GM12801 (cell line): ENCODE measurements around the gene FUT6.

Experiments
- CTCF ChIP-seq: IDR thresholded peaks from one replicate; pipeline ENCODE4 v1.5.1; 2011; ENCODE audit warnings: control low read depth; ENCODE audit not compliant: insufficient read length; ENCODE audit errors: extremely low read depth

The FUT6 gene

DNA sequence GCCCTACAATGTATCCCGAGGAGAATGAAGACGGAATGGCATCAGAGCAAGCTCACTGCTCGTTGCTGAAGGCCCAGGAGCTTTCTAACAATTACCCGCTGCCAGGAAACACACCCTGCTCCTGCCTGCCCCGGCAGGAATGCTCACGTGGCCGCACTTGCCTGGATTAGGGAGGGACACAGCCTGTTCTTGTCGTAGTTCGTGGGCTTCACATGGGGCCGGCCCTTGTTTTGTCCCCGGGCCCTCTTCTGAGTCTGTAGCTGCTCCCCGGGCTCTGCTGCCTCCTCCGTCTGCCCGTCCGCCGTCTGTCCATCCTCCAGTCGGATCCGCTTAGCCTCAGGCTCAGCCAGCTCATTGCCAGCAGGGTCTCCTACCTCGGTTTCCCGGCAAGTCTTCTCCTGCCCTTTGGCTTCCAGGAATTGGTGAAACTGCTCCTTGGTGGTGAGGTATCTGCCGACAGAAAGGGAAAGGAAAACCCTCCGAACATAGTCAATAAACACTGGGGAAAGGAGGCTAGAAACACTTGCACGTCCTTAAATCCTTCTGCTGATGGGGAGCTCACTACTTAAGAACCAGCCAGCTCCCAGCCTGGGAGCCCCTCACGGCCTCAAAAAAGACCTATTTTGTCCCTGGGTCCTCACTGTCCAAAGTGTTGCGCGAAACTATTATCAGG is 49.5 kb downstream of the FUT6 start:
- TF ChIP-seq CTCF, result no peak

- no peak for TF ChIP-seq CTCF
These were observed 50.1 kb downstream of the FUT6 start for GRCh38 chr19:5789351-5789761.

DNA sequence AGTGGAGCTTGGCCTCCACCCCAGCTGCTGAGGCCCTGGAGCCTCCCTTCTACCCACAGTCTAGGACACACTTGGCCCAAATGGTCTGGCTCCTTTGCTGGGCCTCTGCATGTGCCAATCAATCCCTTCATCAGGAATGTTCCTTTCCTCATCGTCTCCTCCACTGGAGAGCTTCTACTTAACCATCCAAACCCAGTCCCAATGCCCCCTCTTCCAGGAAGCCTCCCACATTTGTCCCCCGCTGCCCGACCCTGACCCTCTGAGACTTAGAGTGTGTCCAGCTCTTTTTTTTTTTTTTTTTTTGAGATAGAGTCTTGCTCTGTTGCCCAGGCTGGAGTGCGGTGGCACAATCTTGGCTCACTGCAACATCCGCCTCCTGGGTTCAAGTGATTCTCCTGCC is 51.1 kb downstream of the FUT6 start:
- TF ChIP-seq CTCF, result no peak

- no peak for TF ChIP-seq CTCF
These were observed 51.9 kb downstream of the FUT6 start for GRCh38 chr19:5787409-5788182.

- TF ChIP-seq CTCF, result no peak
These were observed 52.7 kb downstream of the FUT6 start for GRCh38 chr19:5786593-5787408.

DNA sequence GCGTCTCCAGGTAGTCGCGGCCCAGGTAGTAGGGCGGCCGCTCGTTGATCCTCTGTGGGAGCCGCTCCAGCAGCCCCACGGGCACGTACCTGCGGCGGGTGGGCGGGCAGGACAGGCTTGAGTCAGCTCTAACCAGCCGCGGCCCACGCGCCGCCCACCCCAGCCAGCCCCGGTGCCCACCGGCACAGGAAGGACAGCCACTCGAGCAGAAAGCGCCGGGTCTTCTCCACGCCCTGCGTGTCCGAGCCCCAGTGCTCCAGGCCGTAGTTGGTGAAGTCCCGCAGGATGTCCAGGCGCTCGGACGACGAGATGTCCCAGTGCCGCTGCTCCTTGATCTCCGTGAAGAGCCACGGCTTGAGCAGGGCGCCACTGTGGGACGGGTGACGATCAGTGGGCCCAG is 54.1 kb downstream of the FUT6 start:
- no peak for TF ChIP-seq CTCF

- TF ChIP-seq CTCF, result no peak
These were observed 54.8 kb downstream of the FUT6 start, which contains the start of gene PRR22 for GRCh38 chr19:5784581-5785147. PRR22 (minus strand) TSS chr19:5784746; CDS start chr19:5784660, 86 bp downstream.
